HL-60 (cell line): ENCODE results near the gene ENTPD3.

Experiments used
- DNase-seq, 2 experiments: peaks; one replicate each; pipeline ENCODE4 v3.0.0-alpha.2; 2010 to 2020; ENCODE audit warnings: low read depth in 1 of 2, low spot score in 1 of 2
- H3K27ac ChIP-seq: fragments of 250-450 bp; sonication (Bioruptor Pico); replicated peaks from 2 replicates; pipeline ENCODE4 v1.5.1; 2020; ENCODE audit warnings: mild to moderate bottlenecking, moderate library complexity
- H3K27me3 ChIP-seq: fragments of 250-450 bp; sonication (Bioruptor Pico); 2 replicates; pipeline ENCODE4 v1.5.1; 2021; ENCODE audit warnings: mild to moderate bottlenecking, moderate library complexity; ENCODE audit not compliant: insufficient read depth, poor library complexity, severe bottlenecking
- H3K4me3 ChIP-seq: replicated peaks from 2 replicates; pipeline ENCODE4 v1.5.1; 2011; ENCODE audit warnings: mild to moderate bottlenecking, control low read depth, low read length; ENCODE audit not compliant: insufficient read depth
- CTCF ChIP-seq: IDR thresholded peaks from one replicate; pipeline ENCODE4 v1.5.1; 2011; ENCODE audit warnings: low read length, control low read depth, inconsistent platforms; ENCODE audit not compliant: insufficient read depth
- GABPA ChIP-seq: IDR thresholded peaks from 2 replicates; pipeline ENCODE4 v1.6.1; 2012; ENCODE audit warnings: low read depth
- POLR2AphosphoS5 ChIP-seq: IDR thresholded peaks from 2 replicates; pipeline ENCODE4 v1.6.1; 2012; ENCODE audit warnings: low read depth
- SPI1 ChIP-seq: IDR thresholded peaks from 2 replicates; pipeline ENCODE4 v1.6.1; 2012; ENCODE audit warnings: low read depth, mild to moderate bottlenecking, borderline replicate concordance
- TF ChIP-seq, protein P1 (sequence below): IDR thresholded peaks from 2 replicates; pipeline ENCODE4 v1.6.1; 2012; ENCODE audit warnings: low read depth; ENCODE audit not compliant: insufficient replicate concordance

The ENTPD3 gene

GRCh38 chr3:40363674-40364073 is 23.3 kb upstream of the ENTPD3 start:
- Histone ChIP-seq H3K4me3 (no peak overlapping the region), H3K27ac (no peak overlapping the region), H3K27me3 (peaks cover 2% of the 10 kb centered on the region)
- TF ChIP-seq CTCF (no peak), GABPA (no peak), POLR2AphosphoS5 (no peak), SPI1 (no peak)
- TF ChIP-seq, protein P1, sequence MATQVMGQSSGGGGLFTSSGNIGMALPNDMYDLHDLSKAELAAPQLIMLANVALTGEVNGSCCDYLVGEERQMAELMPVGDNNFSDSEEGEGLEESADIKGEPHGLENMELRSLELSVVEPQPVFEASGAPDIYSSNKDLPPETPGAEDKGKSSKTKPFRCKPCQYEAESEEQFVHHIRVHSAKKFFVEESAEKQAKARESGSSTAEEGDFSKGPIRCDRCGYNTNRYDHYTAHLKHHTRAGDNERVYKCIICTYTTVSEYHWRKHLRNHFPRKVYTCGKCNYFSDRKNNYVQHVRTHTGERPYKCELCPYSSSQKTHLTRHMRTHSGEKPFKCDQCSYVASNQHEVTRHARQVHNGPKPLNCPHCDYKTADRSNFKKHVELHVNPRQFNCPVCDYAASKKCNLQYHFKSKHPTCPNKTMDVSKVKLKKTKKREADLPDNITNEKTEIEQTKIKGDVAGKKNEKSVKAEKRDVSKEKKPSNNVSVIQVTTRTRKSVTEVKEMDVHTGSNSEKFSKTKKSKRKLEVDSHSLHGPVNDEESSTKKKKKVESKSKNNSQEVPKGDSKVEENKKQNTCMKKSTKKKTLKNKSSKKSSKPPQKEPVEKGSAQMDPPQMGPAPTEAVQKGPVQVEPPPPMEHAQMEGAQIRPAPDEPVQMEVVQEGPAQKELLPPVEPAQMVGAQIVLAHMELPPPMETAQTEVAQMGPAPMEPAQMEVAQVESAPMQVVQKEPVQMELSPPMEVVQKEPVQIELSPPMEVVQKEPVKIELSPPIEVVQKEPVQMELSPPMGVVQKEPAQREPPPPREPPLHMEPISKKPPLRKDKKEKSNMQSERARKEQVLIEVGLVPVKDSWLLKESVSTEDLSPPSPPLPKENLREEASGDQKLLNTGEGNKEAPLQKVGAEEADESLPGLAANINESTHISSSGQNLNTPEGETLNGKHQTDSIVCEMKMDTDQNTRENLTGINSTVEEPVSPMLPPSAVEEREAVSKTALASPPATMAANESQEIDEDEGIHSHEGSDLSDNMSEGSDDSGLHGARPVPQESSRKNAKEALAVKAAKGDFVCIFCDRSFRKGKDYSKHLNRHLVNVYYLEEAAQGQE: no peak
- no peak for DNase-seq

DNA sequence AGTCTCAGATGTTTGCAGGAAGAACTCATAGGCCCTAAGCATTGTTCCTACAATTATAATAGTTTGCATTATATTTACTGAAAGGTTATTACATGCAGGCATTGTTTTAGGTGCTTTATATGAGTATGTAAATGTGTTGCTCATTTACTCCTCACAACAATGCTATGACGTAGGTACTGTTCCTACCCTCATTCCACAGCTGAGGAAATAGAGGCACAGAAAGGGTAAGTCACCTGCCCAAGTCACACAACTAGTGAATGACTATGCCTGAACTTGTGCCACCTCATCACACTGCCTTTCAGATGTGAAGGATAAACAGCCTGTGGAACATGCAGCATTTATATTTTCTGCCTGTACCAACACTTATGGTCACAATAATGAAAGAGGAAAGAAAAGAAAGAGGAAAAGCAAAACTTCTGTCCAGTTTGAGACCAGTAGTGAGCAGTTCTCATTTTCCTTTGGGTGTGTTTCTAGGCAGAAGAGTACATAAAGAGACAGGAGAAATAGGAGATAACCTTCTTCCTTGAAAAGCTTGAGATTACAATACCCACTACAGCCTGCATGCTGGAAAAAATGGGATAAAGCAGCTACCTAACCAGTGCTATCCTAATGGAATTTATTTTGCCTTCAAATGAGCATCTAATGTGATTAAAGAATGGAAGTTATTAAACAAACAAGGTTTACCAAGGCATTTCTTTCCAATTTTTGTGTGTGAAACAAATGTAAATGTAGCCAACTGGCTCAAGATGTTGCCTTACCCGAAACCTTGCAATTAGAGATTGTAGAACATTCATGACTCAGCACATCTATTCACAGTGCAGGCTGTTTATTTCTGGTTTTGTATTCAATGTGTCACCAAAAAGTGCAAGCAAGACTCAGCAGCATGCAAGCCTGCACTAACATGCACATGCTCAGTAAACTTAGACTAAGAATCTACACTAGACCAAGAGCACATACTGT is 20.5 kb upstream of the ENTPD3 start:
- DNase-seq: no peak
- Histone ChIP-seq H3K4me3 (no peak overlapping the region), H3K27ac (no peak overlapping the region), H3K27me3 (peaks cover 2% of the 10 kb centered on the region)
- TF ChIP-seq POLR2AphosphoS5: no peak
- TF ChIP-seq, protein P1: no peak

- Histone ChIP-seq H3K4me3 (no peak overlapping the region), H3K27ac (no peak overlapping the region), H3K27me3 (no peaks in the 10 kb centered on the region)
- DNase-seq: no peak
- TF ChIP-seq GABPA (no peak), CTCF (no peak), SPI1 (peak; percentile 64), POLR2AphosphoS5 (no peak)
Measured at GRCh38 chr3:40369716-40370115, 17.3 kb upstream of the ENTPD3 start.

- DNase-seq: no peak
- Histone ChIP-seq H3K4me3 (no peak overlapping the region), H3K27ac (no peak overlapping the region), H3K27me3 (no peaks in the 10 kb centered on the region)
- no peak for TF ChIP-seq CTCF
- TF ChIP-seq SPI1: no peak
- TF ChIP-seq POLR2AphosphoS5: no peak
- TF ChIP-seq, protein P1: no peak
- TF ChIP-seq GABPA: no peak
Measured at GRCh38 chr3:40377822-40378221, 9.2 kb upstream of the ENTPD3 start.
